SKM-1 (cell line): ENCODE measurements around the gene DDB1.
"Not testable (repeated sequence)": the region's sequence is repeated elsewhere in the genome, so short reads cannot be mapped to it uniquely, and the experiment has no call there.

Experiments
- DNase-seq: peaks from one replicate; lab custom pipeline; 2025; ENCODE audit not compliant: unreplicated experiment; lab: John Stamatoyannopoulos, UW

The DDB1 gene

GRCh38 chr11:61272731-61273130 lies 60.2 kb downstream of the DDB1 start:
- DNase-seq = no peak

GRCh38 chr11:61270354-61271076 lies 62.4 kb downstream of the DDB1 start:
- no peak for DNase-seq

- DNase-seq = no peak
Measured at GRCh38 chr11:61268588-61269250, 64.2 kb downstream of the DDB1 start.

- no peak for DNase-seq
Measured at GRCh38 chr11:61267437-61267841, 65.5 kb downstream of the DDB1 start.

GRCh38 chr11:61266602-61267001 lies 66.3 kb downstream of the DDB1 start:
- no peak for DNase-seq

- no peak for DNase-seq
Measured at GRCh38 chr11:61265357-61265756, 67.5 kb downstream of the DDB1 start.

GRCh38 chr11:61264795-61265194 lies 68.1 kb downstream of the DDB1 start:
- DNase-seq = no peak

- DNase-seq = no peak
Measured at GRCh38 chr11:61264371-61264770, 68.5 kb downstream of the DDB1 start.

GRCh38 chr11:61259363-61259762 lies 73.5 kb downstream of the DDB1 start:
- no peak for DNase-seq

GRCh38 chr11:61258546-61258945 lies 74.4 kb downstream of the DDB1 start:
- DNase-seq = no peak

- no peak for DNase-seq
Measured at GRCh38 chr11:61256710-61257482, 76.0 kb downstream of the DDB1 start.

- DNase-seq = peak; percentile 68
Measured at GRCh38 chr11:61254403-61255025, 78.4 kb downstream of the DDB1 start.

- DNase-seq = not testable (repeated sequence)
Measured at GRCh38 chr11:61252332-61252731, 80.6 kb downstream of the DDB1 start.

GRCh38 chr11:61250796-61251765 lies 81.8 kb downstream of the DDB1 start:
- not testable (repeated sequence) for DNase-seq
